Fibroblast of upper back skin (primary cell): ENCODE data around the gene ARF5.

Experiments
- DNase-seq: peaks from one replicate; pipeline ENCODE4 v3.0.0-alpha.2; 2013

The ARF5 gene

DNA sequence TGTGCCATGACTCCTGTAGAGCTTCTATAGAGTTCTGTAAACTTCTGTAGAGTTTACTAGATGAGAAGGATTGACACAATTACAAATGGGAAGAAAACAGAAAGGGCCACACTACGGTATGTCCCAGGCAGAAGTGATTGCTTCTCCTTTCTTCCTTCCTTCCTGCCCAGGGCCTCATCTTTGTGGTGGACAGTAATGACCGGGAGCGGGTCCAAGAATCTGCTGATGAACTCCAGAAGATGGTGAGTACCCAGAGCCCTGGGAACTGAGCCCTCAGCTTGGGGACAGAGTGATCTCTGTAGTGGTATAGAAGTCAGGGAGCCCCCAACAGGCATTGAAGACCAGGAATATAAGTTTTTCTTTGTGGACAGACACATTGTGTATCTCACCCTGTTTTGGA is 1.7 kb downstream of the ARF5 start:
- no peak for DNase-seq

DNA sequence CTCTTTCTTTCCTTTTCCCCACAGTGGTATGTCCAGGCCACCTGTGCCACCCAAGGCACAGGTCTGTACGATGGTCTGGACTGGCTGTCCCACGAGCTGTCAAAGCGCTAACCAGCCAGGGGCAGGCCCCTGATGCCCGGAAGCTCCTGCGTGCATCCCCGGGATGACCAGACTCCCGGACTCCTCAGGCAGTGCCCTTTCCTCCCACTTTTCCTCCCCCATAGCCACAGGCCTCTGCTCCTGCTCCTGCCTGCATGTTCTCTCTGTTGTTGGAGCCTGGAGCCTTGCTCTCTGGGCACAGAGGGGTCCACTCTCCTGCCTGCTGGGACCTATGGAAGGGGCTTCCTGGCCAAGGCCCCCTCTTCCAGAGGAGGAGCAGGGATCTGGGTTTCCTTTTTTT is 3.0 kb downstream of the ARF5 start:
- DNase-seq: no peak

DNA sequence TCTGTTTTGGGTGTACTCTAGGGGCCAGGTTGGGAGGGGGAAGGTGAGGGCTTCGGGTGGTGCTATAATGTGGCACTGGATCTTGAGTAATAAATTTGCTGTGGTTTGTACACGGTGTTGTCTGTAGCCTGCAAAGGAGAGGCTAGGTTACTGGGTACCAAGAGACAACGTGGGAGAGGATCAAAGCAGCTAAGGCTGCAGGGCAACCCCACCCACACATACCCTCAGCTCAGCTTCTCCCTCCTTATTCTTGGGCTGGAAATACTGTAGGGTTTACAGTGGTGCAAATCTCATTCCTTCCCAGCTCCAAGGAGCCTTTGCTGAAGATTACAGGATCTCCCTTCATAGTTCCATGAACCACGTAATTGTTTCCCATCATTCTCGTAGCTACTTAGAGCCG is 3.4 kb downstream of the ARF5 start:
- DNase-seq: no peak

DNA sequence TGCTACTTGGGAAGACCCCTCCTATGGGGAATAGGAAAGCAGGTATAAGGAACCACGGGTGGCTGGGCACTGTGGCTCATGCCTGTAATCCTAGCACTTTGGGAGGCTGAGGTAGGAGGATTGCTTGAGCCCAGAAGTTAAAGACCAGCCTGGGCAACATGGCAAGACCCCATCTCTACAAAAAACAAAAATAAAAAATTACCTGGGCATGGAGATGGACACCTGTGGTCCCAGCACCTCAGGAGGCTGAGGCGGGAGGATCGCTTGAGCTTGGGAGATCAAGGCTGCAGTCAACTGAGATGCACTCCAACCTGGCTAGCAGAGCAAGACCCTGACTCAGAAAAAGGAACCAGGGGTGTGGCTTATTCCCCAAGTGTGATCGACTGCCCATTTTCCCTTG is 4.3 kb downstream of the ARF5 start:
- no peak for DNase-seq

DNA sequence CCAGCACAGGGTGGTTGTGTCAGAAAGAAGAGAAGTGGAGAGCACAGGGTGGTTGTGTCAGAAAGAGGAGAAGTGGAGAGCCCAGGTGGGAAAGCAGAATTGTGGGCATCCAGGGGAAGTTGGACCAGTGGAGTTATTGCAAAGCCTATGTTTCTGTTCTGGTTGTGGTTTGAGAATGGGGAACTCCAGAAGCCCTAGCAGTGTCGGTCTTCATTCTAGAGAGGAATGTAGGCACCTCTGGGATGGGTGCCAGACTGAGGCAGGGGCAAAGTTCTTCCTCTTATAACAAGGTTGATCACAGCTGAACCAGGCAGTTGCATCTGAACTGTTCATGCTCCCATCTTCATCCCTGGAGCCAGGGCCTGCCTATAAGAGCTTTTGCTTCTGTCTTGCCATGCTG is 6.3 kb downstream of the ARF5 start:
- no peak for DNase-seq

DNA sequence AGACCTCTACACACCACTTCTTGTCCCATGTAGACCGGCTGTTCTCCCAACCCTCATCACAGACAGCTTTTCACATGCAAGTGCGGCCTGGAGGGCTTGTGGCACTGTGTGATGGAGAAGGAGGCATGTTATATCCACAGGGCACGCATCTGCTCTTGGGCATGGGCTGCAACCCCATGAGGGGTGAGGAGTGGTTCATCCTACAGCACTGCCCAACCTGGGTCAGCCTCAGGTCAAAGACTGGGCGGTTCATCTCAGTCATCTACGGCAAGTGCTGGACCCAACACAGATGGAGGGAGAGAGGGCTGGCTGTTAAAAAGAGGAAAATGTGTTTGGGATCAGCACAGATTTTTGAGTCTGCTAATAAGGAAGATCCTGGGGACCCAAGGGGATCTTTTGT is 7.5 kb downstream of the ARF5 start:
- DNase-seq: no peak

DNA sequence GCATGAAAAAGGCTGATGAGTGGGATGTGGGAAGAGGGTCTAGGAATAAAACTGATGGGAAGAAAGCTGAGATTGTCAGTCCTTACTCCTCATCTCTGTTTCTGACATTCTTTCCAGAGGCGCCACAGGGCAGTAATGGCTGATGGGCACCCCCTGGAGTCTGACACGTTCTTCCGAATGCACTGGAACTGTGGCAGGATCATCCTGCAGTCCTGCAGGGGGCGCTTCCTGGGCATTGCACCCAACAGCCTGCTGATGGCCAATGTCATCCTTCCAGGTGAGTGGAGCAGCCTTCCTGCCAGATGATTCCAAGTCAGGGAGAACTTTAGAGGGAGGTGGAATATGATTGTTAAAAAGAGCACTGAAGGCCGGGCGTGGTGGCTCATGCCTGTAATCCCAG is 10.1 kb downstream of the ARF5 start:
- no peak for DNase-seq

DNA sequence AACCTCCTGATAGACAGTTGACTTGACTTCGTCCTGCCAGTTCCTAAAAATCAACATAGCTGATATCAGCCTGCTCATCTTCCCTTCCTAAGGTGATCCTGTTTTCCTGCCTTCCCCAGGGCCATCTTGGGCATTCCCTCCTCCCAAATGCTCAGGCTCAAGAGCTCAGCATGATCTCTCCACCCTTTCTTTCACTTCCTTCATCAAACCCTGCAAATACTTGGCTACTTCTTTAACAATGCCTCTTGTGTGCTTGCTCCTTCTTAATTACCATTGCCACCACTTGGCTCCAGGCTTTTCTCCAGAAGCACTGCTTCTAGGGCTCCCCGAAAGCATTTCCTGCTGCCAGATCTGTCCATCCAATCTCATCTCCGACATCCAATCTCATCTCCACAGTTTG is 12.7 kb downstream of the ARF5 start:
- DNase-seq: no peak

DNA sequence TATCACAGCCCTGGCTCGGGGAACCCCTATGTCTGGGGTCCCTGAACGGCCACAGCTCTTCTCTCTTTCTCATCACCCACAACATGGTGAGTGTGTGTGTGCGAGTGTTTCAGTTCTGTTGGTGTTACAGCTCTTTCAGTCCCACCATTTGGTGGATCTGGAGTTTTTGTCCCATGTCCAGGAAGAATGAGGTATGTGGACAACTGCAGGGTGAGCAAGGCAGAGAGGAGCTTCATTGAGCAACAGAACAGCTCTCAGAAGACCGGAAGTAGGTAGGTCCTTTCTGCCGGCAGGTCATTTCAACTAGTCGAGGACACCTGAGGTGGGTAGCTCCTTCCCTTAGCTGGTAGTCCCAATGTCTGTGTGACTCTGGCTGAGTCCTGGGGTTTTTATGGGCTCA is 20.2 kb downstream of the ARF5 start:
- no peak for DNase-seq

DNA sequence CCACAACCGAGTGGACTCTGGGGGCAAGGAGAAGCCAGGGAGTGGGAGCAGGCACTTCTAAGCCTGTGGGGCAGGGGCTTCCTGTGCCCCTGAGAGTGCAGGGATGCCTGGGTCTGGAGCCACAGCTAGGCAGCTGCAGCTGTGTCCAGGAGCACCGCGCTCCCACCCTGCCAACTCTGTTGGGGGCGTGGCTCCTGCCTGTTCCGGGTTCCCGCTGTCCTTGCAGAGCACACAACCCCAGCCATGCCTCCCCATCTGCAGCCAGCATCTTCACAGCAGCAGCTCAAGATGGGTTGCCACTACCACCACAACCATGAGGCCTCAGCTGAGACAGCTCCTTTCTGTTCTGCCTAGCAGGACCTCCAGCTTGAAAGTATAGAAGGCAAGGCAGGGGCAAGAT is 21.1 kb downstream of the ARF5 start:
- no peak for DNase-seq

DNA sequence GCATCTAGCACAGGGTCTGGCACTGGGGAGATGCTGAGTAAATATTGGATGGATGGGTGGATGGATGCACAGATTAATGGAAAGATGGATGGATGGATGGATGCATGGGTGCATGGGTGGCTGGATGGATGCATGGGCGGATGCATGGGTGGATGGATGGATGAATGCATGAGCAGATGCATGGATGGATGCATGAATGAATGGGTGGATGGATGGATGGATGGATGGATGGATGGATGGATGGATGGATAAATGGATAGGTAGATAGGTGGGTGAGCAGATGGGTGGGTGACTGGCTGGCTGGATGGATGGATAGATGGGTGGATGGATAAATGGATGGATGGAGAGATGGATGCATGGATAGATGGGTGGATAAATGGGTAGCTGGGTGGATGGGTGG is 24.1 kb downstream of the ARF5 start:
- DNase-seq: no peak

DNA sequence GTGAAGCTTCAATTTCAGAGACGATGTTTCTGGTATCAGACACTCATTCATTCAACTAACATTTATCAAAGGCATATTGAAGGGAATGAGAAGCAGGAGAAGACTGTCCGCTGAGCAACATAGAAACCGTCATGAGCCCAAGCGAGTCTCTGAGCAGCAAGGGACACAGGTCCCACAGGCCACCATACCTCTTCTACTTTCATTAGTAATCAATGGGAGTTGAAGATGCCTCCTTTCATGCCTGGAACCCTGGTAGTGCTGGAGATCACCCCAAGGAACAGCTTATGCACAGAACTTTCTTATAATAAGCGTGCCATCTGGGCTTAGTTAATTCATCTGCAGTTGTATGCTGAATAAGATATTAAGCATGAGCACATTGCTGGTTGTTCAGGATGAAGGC is 28.5 kb downstream of the ARF5 start:
- DNase-seq: no peak

DNA sequence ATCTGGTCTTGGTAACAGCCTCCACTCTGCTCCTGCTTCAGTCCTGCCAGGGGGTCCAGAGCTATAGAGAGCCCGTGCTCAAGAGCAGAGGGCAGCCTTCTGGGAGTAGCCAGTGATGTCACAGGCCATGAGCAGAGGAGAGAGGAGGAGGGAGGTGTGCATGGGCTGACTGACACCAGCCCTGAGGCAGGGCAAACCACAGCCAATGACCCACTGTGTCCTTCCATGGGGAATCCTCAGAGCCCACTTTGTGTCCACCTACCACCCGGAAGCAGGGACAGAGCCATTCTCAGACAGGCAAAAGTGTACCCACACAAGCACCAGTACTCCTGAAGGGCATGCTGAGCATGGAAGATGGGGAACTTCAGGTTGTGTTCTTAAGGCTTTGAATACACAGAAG is 29.8 kb downstream of the ARF5 start, which contains the start of gene PAX4:
TSS of gene PAX4 (minus strand) at position 101 of the 400 bp plus-strand sequence. CDS start 2,214 bp downstream, outside the sequence.
- no peak for DNase-seq

DNA sequence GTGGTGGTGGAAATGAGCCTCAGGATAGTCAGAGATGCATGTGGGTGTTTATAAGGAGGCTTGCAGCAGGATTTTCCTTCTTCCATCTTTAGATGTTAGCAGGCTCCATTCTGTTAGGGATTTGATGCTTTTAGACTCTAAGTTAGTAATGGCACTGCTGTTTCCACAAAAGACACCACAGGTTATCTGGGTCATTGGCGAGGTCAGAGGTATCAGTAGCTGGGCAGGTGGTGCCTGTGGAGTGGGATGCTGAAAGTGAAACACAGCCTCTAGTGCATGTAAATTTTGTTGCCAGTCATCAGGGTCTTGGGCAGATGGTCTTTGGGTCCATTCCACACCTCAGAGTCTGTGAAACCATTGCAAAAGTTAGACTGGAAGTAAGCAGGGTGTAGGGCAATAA is 30.6 kb downstream of the ARF5 start:
- DNase-seq: no peak

DNA sequence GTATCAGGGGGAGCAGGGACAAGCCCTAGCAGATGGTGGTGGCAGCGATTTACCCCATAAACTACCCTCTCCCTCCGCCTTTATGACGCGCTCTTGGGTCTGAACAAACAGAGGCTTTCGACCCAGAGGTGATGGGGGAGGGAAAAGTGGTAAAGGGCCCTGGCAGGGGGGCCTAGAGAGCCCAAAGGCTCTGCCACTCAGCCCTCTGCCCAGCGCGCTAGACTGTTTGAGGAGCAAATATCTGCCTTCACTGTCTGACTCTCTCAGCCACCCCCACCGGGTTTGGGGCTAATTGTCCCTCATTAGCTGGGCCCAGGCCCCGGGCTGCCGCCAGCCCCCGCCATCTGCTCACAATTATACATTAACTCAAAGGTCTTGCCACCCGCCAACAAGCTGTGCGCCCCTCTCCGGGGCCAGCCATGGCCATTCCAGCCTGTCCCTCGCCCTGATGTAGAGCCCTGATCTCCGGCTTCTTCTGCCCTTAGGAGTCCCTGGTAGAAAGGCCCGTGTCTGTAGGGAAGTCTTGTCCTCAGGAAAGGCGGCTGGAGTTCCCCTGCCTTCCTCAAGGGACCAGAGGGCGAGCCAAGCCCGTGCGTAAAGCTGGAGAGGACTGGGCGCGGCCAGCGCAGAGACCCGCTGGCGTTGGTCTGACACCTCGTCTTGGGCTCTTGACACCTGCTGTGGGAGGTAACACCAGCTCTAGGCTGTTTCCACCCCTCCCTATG is 31.6 kb downstream of the ARF5 start:
- DNase-seq: no peak

DNA sequence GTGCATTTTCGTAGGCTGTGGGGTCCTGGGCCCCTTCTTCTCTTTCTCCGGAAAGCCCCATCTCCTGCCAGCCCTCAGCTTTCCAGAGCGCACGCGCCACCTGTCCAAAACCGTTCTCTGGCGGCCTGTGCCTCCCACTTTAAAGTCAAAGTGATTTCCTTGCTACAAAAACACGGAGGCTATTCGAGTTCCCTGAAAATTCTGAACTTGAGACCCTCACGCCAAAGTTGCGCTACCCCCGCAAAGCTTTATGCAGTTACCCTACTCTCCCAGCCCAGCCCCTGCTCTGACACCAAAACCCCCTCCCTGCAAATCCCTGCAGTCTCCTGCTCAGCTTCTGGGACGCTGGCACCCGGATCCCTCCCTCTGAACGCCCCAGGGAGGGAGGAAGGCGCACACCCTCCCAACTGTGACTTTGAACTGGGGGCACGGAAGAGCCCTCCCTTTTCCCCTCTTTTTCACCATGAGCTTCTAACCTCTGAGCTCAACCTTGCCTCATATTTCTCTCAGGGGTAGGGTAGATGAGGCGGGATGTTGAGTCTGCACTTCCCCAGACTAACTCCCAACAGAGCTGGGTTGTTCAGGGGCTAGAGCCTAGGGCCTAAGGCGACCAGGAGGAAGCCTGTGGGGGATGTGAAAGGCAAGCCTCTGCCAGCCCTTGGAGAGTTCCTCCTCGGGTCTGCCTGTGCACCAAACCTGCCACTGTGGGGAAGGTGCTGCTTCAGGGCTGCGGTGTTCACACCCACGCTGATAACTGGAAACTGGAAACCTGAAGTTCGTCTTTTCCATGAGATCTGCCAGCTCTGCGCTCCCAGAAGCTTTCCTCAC is 32.4 kb downstream of the ARF5 start:
- no peak for DNase-seq

DNA sequence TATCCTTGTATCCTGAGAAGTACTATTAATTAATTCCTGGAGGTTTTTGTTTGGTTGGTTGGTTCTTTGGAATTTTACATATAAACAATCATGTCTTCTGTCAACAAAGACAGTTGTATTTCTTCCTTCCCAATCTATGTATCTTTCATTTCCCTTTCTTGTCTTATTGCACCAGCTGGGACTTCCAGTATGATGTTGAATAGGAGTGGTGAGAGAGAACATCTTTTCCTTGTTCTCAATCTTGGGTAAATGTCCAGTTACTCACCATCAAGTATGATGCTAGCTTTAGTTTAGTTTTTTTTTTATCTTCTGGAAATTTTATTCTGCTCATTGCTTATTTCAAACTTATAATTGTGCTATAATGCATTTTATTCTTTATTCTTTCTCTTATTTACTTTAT is 37.1 kb downstream of the ARF5 start:
- DNase-seq: no peak

DNA sequence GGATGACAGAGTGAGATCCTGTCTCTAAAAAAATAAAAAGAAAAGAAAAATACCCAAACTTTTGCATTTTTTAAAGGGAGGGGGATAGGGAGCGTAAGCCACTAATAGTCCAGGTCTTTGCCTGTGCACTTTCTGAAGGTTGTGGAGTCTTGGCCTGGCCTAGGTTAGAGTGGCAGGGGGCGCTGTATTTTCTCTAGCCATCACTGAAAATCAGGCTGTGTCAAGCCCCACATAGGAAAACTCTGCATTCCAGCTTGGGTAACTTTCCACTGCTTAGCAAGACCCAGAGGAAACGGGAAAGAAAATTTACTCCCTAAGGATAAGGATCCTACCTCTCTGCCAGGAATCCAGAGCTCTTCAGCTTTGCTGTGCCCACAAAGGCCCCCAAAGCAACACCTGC is 40.2 kb downstream of the ARF5 start:
- DNase-seq: no peak

DNA sequence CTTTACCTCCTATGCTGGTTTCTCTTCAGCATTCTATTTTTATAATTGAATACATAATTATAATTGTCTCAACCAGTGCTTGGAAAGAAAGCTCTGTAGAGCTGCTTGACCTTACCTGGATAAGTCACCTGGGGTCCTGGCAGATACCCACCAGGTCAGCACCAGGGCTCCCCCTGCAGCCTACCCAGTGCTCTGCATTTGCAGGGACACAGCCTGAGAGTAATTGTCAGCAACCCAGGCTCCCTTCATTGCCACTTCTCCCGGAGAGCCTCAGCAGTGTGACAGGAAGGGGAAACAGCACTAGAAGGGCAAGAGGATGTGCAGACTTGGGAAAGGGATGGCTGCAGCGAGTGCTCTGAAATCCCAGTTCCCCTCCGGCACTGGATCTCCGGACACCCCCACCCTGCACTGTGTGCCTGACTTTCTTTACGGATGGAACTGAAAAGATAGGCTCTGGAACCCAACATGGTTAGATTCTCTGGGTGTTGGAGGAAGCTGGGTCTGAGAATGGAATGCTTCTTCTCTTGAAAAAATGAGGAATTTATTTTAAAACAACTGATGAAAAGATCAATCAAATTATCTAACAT is 41.1 kb downstream of the ARF5 start:
- DNase-seq: no peak

DNA sequence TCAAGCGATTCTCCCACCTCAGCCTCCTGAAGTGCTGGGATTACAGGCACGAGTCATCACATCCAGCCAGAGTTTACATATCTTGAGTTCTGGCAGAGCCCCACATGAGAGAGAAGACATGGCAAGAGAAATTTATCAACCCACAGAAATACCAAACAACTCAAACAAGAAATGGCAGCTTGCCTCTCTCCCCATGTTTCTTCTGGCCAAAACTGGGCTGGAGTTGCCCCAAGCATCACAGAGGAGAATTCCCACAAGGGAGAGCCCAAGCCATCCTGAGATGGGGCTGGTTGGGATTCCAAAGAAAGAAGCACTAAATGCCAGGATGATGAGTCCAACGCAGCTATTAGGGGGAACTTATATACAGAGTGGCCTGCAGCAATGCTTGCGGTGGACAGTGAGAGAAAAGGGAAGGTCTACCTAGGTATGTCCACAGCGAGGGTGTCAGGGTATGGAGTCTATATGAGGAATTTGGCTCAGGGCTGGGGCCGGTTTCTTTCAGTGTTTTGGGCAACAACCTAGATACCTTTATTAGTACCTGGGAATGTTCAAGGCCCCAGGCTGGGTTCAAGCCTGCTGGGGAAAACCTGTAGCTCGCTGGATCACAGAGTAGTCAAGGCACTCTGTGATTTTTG is 44.2 kb downstream of the ARF5 start:
- DNase-seq: peak; percentile 95

DNA sequence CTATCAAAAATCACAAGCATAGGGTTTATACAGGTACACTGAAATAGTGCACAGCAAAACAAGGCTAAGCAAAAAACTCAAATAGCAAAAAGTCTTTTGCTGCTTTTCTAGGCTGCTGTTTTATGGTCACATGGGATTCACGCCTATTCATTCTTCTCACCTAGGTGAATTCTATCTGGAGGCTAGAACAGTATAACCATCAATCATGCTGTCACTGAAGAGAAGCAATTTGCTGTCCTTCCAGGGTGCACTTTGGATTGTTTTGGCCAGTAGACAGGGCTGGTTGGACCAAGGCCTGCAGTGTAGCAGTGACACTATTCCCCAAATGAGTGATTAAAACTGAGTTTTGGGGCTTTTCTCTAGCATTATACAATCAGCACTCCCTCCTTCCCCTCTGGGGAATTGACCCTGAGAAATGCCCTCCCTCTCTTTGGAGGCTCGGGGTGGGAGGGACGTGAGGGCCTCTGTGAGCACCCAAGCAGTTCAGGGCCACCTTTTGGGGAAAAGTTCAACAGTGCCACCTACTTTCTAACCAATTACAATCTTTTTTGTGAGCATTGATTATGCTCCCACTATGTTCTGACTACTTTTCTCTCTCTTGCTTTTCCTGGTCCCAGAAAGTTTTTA is 47.6 kb downstream of the ARF5 start:
- DNase-seq: no peak

DNA sequence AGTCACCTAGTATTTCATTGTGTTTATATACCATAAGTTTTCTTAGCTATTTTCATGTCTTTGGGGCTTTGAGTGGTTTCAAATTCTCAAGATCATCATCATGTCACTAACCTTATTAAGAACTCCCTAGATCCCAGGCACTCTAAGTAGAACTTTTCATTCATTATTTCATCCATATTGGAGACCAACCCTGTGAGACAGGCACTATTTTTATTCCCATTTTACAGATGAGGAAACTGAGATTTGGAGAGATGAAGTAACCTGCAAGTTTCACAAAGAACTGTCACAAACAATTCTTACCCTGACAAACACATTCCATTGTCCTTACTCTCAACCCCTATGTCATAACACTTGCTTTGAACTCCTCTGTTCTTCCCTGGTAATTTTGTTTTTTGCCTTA is 50.0 kb downstream of the ARF5 start:
- DNase-seq: no peak
